Measurements from ENCODE around the gene ABCA10. TPM values are rescaled to one million over a fixed set of nuclear protein-coding genes. Genes with fewer than 3 reads are reported as not detected.

ABCA10 gene
- total RNA-seq, 2 donors from 2014 or later, result 1.8 to 2.3 TPM

- H3K4me1 ChIP-seq, result no peaks in the 10 kb centered on the region
- no peak overlapping the region for H3K27ac ChIP-seq
- no peak overlapping the region for H3K4me3 ChIP-seq
- H3K9me3 ChIP-seq, result no peaks in the 10 kb centered on the region
- TF ChIP-seq CTCF (IDR thresholded peaks at IDR 0.05), result no peak
- no peaks in the 10 kb centered on the region for H3K27me3 ChIP-seq
- H3K9ac ChIP-seq (ENCODE audit: low read depth in 2 of 2, low read length in 2 of 2), result no peak overlapping the region
- DNase-seq, result no peak
- intact Hi-C loops (cut with DNase I), result no loop called here
- H3K36me3 ChIP-seq, result no peaks in the 10 kb centered on the region
Observed at GRCh38 chr17:69166957-69167356, 61.7 kb downstream of the ABCA10 start.

GRCh38 chr17:69164206-69164605 is 64.4 kb downstream of the ABCA10 start:
- no peak for TF ChIP-seq CTCF (IDR thresholded peaks at IDR 0.05)
- intact Hi-C loops (cut with DNase I), result no loop called here
- no peak for DNase-seq
- H3K9ac ChIP-seq (ENCODE audit: low read depth in 2 of 2, low read length in 2 of 2), result no peak overlapping the region
- no peak overlapping the region for H3K4me3 ChIP-seq
- no peaks in the 10 kb centered on the region for H3K4me1 ChIP-seq
- no peak overlapping the region for H3K27ac ChIP-seq
- no peaks in the 10 kb centered on the region for H3K36me3 ChIP-seq
- no peaks in the 10 kb centered on the region for H3K27me3 ChIP-seq
- H3K9me3 ChIP-seq, result no peaks in the 10 kb centered on the region

GRCh38 chr17:69159418-69159817 is 69.2 kb downstream of the ABCA10 start:
- H3K9ac ChIP-seq (ENCODE audit: low read depth in 2 of 2, low read length in 2 of 2), result no peak overlapping the region
- no peaks in the 10 kb centered on the region for H3K4me1 ChIP-seq
- H3K36me3 ChIP-seq, result no peaks in the 10 kb centered on the region
- intact Hi-C loops (cut with DNase I), result no loop called here
- no peak for TF ChIP-seq CTCF (IDR thresholded peaks at IDR 0.05)
- H3K4me3 ChIP-seq, result no peak overlapping the region
- DNase-seq, result no peak
- H3K9me3 ChIP-seq, result no peaks in the 10 kb centered on the region
- H3K27me3 ChIP-seq, result no peaks in the 10 kb centered on the region
- H3K27ac ChIP-seq, result no peak overlapping the region

GRCh38 chr17:69154267-69154666 is 74.4 kb downstream of the ABCA10 start:
- DNase-seq, result no peak
- Histone ChIP-seq H3K36me3 (no peaks in the 10 kb centered on the region), H3K4me1 (no peaks in the 10 kb centered on the region), H3K9ac (ENCODE audit: low read depth in 2 of 2, low read length in 2 of 2) (no peak overlapping the region), H3K4me3 (no peak overlapping the region), H3K27ac (no peak overlapping the region), H3K27me3 (no peaks in the 10 kb centered on the region), H3K9me3 (no peaks in the 10 kb centered on the region)
- no peak for TF ChIP-seq CTCF (IDR thresholded peaks at IDR 0.05)
- intact Hi-C loops (cut with DNase I), result no loop called here

GRCh38 chr17:69150333-69150732 is 78.3 kb downstream of the ABCA10 start:
- Histone ChIP-seq H3K9me3 (no peaks in the 10 kb centered on the region), H3K27ac (no peak overlapping the region), H3K27me3 (no peaks in the 10 kb centered on the region), H3K4me3 (no peak overlapping the region), H3K4me1 (no peaks in the 10 kb centered on the region), H3K36me3 (no peaks in the 10 kb centered on the region), H3K9ac (ENCODE audit: low read depth in 2 of 2, low read length in 2 of 2) (no peak overlapping the region)
- TF ChIP-seq CTCF (IDR thresholded peaks at IDR 0.05), result no peak
- DNase-seq, result no peak
- intact Hi-C loops (cut with DNase I), result no loop called here

- intact Hi-C loops (cut with DNase I), result no loop called here
- no peaks in the 10 kb centered on the region for H3K9me3 ChIP-seq
- no peak for TF ChIP-seq CTCF (IDR thresholded peaks at IDR 0.05)
Observed at GRCh38 chr17:69147460-69147859, 81.2 kb downstream of the ABCA10 start.

More at GRCh38 chr17:69147460-69147859, 81.2 kb downstream of the ABCA10 start:
- Histone ChIP-seq H3K36me3 (no peaks in the 10 kb centered on the region), H3K9ac (ENCODE audit: low read depth in 2 of 2, low read length in 2 of 2) (no peak overlapping the region), H3K27me3 (no peaks in the 10 kb centered on the region), H3K27ac (no peak overlapping the region), H3K4me3 (no peak overlapping the region), H3K4me1 (no peaks in the 10 kb centered on the region)
- DNase-seq, result no peak
